Activated CD4-positive, alpha-beta memory T cell treated with anti-CD3 and anti-CD28 coated beads, Interleukin-2, amount 10 ng/mL, durations not matched to agents 7 days and 5 days (primary cell): Measurements from ENCODE around the gene ZNF775. TPM values are rescaled to one million over a fixed set of nuclear protein-coding genes. Genes with fewer than 3 reads are reported as not detected.
A peak's percentile ranks its signal among the peaks of the same experiment; 100 is the strongest.

Experiments
- CTCF ChIA-PET: fragments of 350-600 bp; sonication (Branson Sonifier 250); formaldehyde crosslinking; loops from one replicate; lab custom pipeline; 2021; ENCODE audit warnings: antibody characterized with exemption, inconsistent platforms; lab: Charles Lee
- POLR2A ChIA-PET: fragments of 350-600 bp; sonication (Branson Sonifier 250); formaldehyde crosslinking; loops from one replicate; lab custom pipeline; 2021; ENCODE audit warnings: antibody characterized with exemption; lab: Charles Lee
- DNase-seq: peaks from one replicate; pipeline ENCODE4 v3.0.0-alpha.2; 2020
- H3K27ac Mint-ChIP-seq: one replicate; pipeline ENCODE4 v1.8.0; 2021; ENCODE audit warnings: mild to moderate bottlenecking, mixed read lengths
- H3K27me3 Mint-ChIP-seq: one replicate; pipeline ENCODE4 v1.8.0; 2021; ENCODE audit warnings: mixed read lengths
- H3K36me3 Mint-ChIP-seq: one replicate; pipeline ENCODE4 v1.8.0; 2021; ENCODE audit warnings: low read depth, mixed read lengths
- H3K4me1 Mint-ChIP-seq: one replicate; pipeline ENCODE4 v1.8.0; 2021; ENCODE audit warnings: mixed read lengths
- H3K4me3 Mint-ChIP-seq: one replicate; pipeline ENCODE4 v1.8.0; 2021; ENCODE audit warnings: mild to moderate bottlenecking, mixed read lengths
- H3K9me3 Mint-ChIP-seq: one replicate; pipeline ENCODE4 v1.8.0; 2021; ENCODE audit warnings: mixed read lengths
- total RNA-seq, 2 experiments: library from RNA; stranded (reverse); gene quantifications; one replicate each; pipeline ENCODE4 v1.2.3, GENCODE V29; 2021

The ZNF775 gene
- total RNA-seq, 2 experiments from 2014 or later, result 6.4 to 7.1 TPM

DNA sequence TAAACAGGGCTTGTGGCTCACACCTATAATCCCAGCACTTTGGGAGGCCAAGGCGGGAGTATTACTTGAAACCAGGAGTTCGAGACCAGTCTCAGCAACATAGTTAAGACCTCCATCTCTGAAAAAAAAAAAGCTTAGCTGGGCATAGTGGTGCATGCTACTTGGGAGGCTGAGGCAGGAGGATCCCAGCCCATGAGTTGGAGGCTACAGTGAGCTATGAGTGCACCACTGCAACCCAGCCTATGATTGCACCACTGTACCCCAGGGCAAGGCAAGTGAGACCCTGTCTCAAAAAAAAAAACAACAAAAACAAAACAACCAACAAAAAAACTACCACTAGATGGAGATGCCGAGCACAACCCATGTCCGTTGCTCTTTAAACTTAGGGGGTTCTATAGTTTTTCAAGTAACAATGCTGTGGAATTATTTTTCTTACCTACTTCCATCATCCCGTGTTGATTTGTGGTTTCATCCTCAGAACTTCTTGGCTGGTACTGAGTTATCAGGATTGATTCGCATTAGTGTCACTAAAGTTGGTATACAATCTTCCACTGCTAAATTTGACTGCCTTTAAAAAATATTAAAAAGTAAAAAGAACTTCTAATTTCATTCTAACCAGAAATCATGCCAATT is 22.7 kb upstream of the ZNF775 start:
- no peak for DNase-seq
- Mint-ChIP-seq H3K9me3 (peaks cover 3% of the 10 kb centered on the region), H3K4me1 (peaks cover 43% of the 10 kb centered on the region), H3K4me3 (no peak overlapping the region), H3K36me3 (peaks cover 3% of the 10 kb centered on the region), H3K27me3 (no peaks in the 10 kb centered on the region), H3K27ac (peak overlapping the region; percentile 13)
- ChIA-PET CTCF (interaction anchor here (0.6 to 3.6 kb wide), 10 partner anchors 10 to 1169 kb away, joined by 3 to 17 read pairs (median 4); partner anchors contain the start of gene REPIN1), POLR2A (no interaction called here)

DNA sequence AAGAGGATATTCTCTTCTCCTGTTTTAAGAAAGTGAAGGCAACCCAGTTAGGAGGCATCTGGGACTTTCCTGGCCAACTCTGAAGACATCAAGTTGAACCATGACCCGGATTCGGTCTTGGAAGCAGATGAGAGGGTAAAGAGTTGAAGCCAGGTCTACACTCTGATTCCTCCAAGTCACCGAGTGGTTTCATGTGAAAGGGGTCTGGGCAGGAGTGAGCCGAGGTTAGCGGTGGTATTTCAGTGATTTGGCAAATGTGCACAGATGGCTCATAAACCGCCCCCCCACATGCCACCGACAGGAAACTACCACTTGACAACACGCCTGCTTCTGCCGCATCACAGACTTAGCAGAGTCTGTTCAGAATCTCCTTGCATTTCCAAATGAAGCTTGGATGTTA is 21.9 kb upstream of the ZNF775 start:
- ChIA-PET POLR2A (interaction anchor here (1.1 to 2.0 kb wide), 4 partner anchors 9 to 49 kb away, joined by 4 to 10 read pairs (median 6); partner anchors contain the start of gene REPIN1), CTCF (interaction anchor here (0.5 to 3.6 kb wide), 13 partner anchors 8 to 98 kb away, joined by 3 to 17 read pairs (median 4); partner anchors contain the start of gene REPIN1)
- no peaks in the 10 kb centered on the region for H3K27me3 Mint-ChIP-seq
- peaks cover 3% of the 10 kb centered on the region for H3K36me3 Mint-ChIP-seq
- H3K27ac Mint-ChIP-seq, result peak overlapping the region; percentile 68
- peaks cover 3% of the 10 kb centered on the region for H3K9me3 Mint-ChIP-seq
- H3K4me3 Mint-ChIP-seq, result no peak overlapping the region
- DNase-seq, result peak; percentile 68
- peaks cover 43% of the 10 kb centered on the region for H3K4me1 Mint-ChIP-seq

DNA sequence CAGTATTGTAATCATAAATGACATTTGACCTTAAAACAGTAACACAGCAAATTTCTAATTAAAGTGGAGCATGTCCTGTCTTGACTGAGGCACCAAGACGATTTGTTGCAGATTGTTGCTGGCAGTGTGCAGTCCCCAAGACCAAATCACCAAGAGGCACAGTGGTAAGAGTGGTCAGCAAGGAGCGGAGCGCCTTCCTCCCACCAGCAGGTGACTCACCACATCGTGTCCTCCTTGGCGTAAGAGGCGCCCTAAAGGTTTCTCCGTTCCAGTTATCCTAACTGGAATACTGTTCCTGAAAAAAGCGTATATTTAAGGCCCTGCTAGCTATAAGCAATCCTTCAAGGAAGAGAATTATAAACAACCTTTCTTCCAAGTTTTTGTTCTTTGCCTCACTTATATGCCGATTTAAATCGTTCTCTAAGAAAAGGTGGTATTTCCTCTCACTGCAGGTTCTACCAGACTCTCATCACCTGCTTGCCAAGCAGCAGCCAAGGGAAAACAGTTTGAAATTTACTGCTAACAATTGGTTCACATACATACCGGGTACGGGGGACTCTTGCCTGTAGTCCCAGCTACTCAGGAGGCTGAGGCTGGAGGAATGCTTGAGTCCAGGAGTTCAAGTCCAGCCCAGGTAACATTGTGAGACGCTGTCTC is 21.2 kb upstream of the ZNF775 start:
- H3K4me3 Mint-ChIP-seq, result no peak overlapping the region
- ChIA-PET POLR2A (interaction anchor here (0.6 to 2.0 kb wide), 7 partner anchors 9 to 885 kb away, joined by 3 to 10 read pairs (median 4); partner anchors contain the start of genes REPIN1 and ZNF775), CTCF (interaction anchor here (0.6 to 3.6 kb wide), 8 partner anchors 9 to 75 kb away, joined by 3 to 12 read pairs (median 6); a partner anchor contains a TSS)
- H3K27me3 Mint-ChIP-seq, result no peaks in the 10 kb centered on the region
- H3K36me3 Mint-ChIP-seq, result peaks cover 3% of the 10 kb centered on the region
- H3K27ac Mint-ChIP-seq, result peak overlapping the region; percentile 68
- peaks cover 43% of the 10 kb centered on the region for H3K4me1 Mint-ChIP-seq
- DNase-seq, result no peak
- peaks cover 3% of the 10 kb centered on the region for H3K9me3 Mint-ChIP-seq

DNA sequence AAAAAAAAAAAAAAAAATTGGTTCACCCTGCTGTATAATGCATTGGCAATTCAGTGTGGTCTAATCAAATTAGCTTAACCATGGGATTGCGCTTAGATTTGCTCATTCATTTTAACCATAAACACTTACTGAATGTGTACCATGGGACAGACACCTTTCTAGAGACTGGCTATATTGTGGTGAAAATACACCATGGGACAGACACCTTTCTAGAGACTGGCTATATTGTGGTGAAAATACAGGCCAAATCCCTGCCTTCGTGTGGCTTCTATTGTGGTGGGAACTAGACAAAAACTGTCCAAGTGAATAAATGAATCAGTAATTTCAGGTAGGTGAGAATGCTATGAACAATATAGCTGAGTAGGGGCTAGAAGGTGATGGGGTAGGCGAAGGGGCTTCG is 20.7 kb upstream of the ZNF775 start:
- Mint-ChIP-seq H3K4me3 (no peak overlapping the region), H3K36me3 (peaks cover 3% of the 10 kb centered on the region), H3K27ac (no peak overlapping the region), H3K27me3 (no peaks in the 10 kb centered on the region), H3K4me1 (peaks cover 44% of the 10 kb centered on the region), H3K9me3 (peaks cover 3% of the 10 kb centered on the region)
- ChIA-PET POLR2A (interaction anchor here (0.6 to 2.0 kb wide), 6 partner anchors 10 to 885 kb away, joined by 3 to 10 read pairs (median 5); partner anchors contain the start of genes REPIN1 and ZNF775), CTCF (interaction anchor here (1.0 to 2.6 kb wide), 6 partner anchors 8 to 75 kb away, joined by 3 to 9 read pairs (median 6); no protein-coding TSS in a partner anchor)
- no peak for DNase-seq

DNA sequence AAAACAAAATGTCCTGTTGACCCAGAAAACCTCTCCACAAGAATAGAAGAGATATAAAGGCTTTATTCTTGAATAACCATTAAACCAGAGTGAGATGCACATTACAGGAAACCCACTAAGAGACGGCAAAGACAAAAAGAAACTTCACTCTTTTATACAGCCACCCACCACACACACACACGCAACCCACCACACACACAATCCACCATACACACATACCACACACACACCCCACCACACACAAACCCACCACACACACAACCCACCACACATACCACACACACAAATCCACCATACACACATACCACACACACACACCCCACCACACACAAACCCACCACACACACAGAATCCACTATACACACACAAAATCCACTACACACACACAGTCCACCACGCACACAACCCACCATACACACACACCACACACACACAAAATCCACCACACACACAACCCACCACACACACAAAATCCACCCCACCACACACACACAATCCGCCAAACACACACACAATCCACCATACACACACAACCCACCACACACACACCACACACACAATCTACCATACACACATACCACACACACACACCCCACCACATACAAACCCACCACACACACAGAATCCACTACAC is 20.0 kb upstream of the ZNF775 start:
- ChIA-PET CTCF (interaction anchor here (1.1 to 2.3 kb wide), 2 partner anchors 11 to 19 kb away, joined by 7 to 9 read pairs; no protein-coding TSS in a partner anchor), POLR2A (interaction anchor here (0.6 to 2.0 kb wide), 3 partner anchors 20 to 884 kb away, joined by 3 to 10 read pairs (median 4); partner anchors contain the start of gene ZNF775)
- Mint-ChIP-seq H3K36me3 (peaks cover 3% of the 10 kb centered on the region), H3K4me3 (no peak overlapping the region), H3K27ac (no peak overlapping the region), H3K4me1 (peaks cover 49% of the 10 kb centered on the region), H3K27me3 (no peaks in the 10 kb centered on the region), H3K9me3 (peaks cover 3% of the 10 kb centered on the region)
- DNase-seq, result no peak

DNA sequence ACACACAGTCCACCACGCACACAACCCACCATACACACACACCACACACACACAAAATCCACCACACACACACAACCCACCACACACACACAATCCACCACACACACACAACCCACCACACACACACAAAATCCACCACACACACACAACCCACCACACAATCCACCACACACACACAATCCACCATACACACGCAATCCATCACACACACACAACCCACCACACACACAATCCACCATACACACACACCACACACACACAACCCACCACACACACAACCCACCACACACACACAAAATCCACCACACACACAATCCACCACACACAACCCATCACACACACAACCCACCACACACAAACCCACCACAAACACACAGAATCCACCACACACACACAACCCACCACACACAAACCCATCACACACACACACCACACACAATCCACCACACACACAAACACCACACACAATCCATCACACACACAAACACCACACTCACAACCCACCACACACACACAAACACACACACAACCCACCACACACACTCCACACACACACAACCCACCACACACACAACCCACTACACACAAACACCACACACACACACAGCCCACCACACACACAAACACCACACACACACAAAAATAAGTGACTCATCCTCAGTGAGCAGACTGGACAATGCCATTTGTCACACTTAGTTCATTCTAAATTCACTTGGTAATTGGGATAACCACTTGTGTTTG is 19.3 kb upstream of the ZNF775 start:
- Mint-ChIP-seq H3K9me3 (peaks cover 3% of the 10 kb centered on the region), H3K27me3 (no peaks in the 10 kb centered on the region), H3K36me3 (peaks cover 3% of the 10 kb centered on the region), H3K4me1 (peaks cover 52% of the 10 kb centered on the region), H3K4me3 (peak overlapping the region; percentile 12), H3K27ac (peak overlapping the region; percentile 56)
- ChIA-PET CTCF (no interaction called here), POLR2A (no interaction called here)
- no peak for DNase-seq

DNA sequence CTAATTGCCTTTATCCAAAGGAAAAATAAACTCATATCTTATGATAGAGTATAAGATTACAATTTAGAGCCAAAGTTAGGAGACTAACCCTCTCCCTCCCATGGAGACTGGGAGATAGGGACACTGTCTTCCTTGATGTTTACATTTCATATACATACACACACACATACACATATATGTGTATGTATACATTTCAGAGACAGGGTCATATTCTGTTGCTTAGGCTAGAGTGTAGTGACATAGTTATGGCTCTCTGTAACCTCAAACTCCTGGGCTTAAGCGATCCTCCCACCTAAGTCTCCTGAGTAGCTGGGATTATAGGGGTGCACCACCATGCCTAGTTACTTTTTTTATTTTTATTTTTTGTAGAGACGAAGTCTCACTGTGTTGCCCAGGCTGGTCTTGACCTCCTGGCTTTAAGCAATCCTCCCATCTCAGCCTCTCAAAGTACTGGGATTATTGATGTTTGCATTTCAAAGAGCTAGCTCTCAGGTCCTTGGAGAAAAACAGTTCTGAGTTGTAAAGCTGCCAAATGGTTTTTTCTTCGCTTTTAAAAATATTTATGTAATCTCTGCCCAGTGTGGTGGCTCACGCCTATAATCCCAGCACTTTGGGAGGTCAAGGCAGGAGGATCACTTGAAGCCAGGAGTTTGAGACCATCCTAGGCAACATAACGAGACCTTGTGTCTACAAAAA is 18.6 kb upstream of the ZNF775 start:
- Mint-ChIP-seq H3K9me3 (peaks cover 3% of the 10 kb centered on the region), H3K4me1 (peaks cover 52% of the 10 kb centered on the region), H3K36me3 (peaks cover 3% of the 10 kb centered on the region), H3K27ac (peak overlapping the region; percentile 56), H3K27me3 (no peaks in the 10 kb centered on the region), H3K4me3 (peak overlapping the region; percentile 12)
- no peak for DNase-seq
- CTCF ChIA-PET, result no interaction called here
- POLR2A ChIA-PET, result interaction anchor here (1.0 kb wide), 1 partner anchor 9 kb away, joined by 4 read pairs; no protein-coding TSS in a partner anchor

DNA sequence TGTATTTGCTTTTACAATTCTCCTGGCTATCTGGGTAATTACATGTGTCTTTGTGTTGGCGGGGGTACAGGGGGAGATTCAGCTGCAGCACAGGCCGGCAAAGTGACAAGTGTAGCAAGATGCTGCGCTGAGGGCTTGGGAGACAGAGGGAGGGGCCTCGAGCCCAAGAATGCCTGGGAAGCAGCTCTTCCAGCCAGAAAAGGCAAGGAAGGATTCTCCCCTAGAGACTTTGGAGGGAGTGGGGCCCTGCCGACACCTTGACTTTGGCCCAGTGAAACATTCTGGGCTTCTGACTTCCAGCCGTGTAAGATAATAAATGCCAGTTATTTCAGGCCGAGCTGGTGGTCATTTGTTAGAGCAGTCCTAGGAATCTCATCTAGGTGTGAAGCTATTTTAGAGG is 17.7 kb upstream of the ZNF775 start:
- no peaks in the 10 kb centered on the region for H3K27me3 Mint-ChIP-seq
- ChIA-PET CTCF (no interaction called here), POLR2A (interaction anchor here (1.0 kb wide), 1 partner anchor 8 kb away, joined by 4 read pairs; no protein-coding TSS in a partner anchor)
- H3K36me3 Mint-ChIP-seq, result peaks cover 3% of the 10 kb centered on the region
- H3K4me1 Mint-ChIP-seq, result peaks cover 47% of the 10 kb centered on the region
- H3K9me3 Mint-ChIP-seq, result peaks cover 3% of the 10 kb centered on the region
- H3K27ac Mint-ChIP-seq, result no peak overlapping the region
- no peak overlapping the region for H3K4me3 Mint-ChIP-seq
- no peak for DNase-seq

DNA sequence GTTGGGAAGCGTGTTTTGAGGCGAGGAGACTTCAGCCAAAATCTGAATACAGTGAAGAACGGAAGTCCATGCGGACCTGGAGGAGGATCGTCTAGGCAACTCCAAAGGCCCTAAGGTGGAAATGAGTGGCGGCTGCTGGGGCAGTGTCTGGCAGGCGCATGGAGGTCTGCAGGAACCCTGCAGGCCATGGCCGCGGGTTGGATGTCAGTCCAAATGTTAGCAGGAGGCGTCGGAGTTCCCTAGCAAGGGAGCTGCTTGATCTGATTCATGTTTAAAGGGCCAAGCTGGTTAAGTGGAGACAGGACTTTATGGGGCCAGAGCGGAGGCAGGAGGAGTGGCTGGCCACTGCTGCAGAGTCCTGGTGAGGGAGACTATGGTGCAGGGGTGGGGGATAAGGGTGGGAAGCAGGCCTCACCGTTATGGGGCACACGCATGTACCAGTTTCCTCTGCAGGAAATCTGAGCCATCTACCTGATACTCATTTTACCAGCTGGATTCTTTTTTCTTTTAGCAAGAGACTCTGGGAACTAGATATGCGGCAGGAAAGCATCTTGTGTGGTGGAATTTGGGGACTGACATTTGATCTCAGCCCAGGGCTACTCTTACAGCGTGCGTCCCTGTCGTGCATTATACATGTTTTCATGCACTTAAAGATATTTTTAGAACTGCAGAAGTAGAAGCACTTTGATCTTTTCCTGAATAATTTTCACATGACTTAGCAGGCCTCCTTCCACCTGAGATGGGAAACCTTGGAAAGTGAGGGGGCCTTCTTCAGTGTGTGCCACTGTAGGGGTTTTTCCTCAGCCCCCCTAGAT is 17.1 kb upstream of the ZNF775 start:
- Mint-ChIP-seq H3K4me3 (no peak overlapping the region), H3K4me1 (peaks cover 43% of the 10 kb centered on the region), H3K27me3 (no peaks in the 10 kb centered on the region), H3K27ac (no peak overlapping the region), H3K36me3 (peaks cover 3% of the 10 kb centered on the region), H3K9me3 (peaks cover 3% of the 10 kb centered on the region)
- CTCF ChIA-PET, result interaction anchor here (1.1 kb wide), 1 partner anchor 13 kb away, joined by 3 read pairs; no protein-coding TSS in a partner anchor
- POLR2A ChIA-PET, result interaction anchor here (1.0 kb wide), 1 partner anchor 44 kb away, joined by 3 read pairs; a partner anchor contains a TSS
- no peak for DNase-seq

DNA sequence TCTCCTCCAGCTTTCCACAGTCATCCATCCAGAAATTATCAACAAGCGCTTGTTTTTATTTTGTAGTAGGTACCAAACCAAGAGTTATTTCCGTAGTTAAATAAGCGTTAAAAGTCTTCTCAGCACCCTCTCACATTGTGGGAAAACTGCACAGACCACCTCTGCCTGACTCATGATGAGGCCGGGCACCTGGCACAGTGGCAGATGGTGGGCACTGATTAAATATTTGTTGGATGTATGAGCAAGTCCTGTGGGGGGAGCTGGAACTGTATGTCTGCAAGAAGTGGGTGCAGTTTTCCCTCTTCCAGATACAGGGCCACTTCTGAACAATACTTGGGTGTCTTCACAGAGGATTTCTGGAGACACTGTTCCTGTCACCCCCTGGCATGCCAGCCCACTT is 15.8 kb upstream of the ZNF775 start:
- H3K4me1 Mint-ChIP-seq, result peaks cover 35% of the 10 kb centered on the region
- CTCF ChIA-PET, result interaction anchor here (1.1 to 1.6 kb wide), 2 partner anchors 11 to 41 kb away, joined by 3 read pairs; no protein-coding TSS in a partner anchor
- no peaks in the 10 kb centered on the region for H3K27me3 Mint-ChIP-seq
- H3K27ac Mint-ChIP-seq, result no peak overlapping the region
- POLR2A ChIA-PET, result interaction anchor here (1.0 kb wide), 1 partner anchor 42 kb away, joined by 3 read pairs; a partner anchor contains a TSS
- H3K36me3 Mint-ChIP-seq, result peaks cover 3% of the 10 kb centered on the region
- H3K4me3 Mint-ChIP-seq, result no peak overlapping the region
- DNase-seq, result no peak
- H3K9me3 Mint-ChIP-seq, result peaks cover 3% of the 10 kb centered on the region

DNA sequence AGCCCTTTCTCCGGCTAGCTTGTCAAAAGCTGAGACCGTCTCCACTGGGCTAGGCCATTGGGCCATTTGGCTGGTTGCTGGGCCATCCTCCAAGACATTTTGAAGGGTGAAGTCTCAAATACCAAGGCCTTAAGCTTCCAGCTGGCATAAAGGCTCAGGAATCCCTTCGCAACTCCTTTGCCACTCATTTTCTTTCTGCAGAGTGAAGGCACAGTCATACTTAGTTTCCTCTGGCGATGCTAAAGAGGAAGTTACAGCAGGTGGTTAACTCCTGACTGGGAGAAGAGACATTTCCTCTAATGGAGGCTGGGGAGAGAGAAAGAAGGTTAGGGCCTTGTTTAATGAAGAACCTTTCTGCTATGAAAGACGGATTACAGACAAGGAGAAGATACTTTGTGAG is 15.3 kb upstream of the ZNF775 start:
- Mint-ChIP-seq H3K4me3 (no peak overlapping the region), H3K4me1 (peaks cover 30% of the 10 kb centered on the region), H3K9me3 (peaks cover 3% of the 10 kb centered on the region), H3K27ac (no peak overlapping the region), H3K27me3 (no peaks in the 10 kb centered on the region), H3K36me3 (peaks cover 3% of the 10 kb centered on the region)
- no peak for DNase-seq
- ChIA-PET POLR2A (no interaction called here), CTCF (interaction anchor here (1.6 kb wide), 1 partner anchor 40 kb away, joined by 3 read pairs; no protein-coding TSS in a partner anchor)
